Measurements from ENCODE around the gene NFATC1. TPM values are rescaled to one million over a fixed set of nuclear protein-coding genes. Genes with fewer than 3 reads are reported as not detected.

Gene NFATC1
- total RNA-seq, 1 donor from 2014 or later: 18.3 TPM

DNA sequence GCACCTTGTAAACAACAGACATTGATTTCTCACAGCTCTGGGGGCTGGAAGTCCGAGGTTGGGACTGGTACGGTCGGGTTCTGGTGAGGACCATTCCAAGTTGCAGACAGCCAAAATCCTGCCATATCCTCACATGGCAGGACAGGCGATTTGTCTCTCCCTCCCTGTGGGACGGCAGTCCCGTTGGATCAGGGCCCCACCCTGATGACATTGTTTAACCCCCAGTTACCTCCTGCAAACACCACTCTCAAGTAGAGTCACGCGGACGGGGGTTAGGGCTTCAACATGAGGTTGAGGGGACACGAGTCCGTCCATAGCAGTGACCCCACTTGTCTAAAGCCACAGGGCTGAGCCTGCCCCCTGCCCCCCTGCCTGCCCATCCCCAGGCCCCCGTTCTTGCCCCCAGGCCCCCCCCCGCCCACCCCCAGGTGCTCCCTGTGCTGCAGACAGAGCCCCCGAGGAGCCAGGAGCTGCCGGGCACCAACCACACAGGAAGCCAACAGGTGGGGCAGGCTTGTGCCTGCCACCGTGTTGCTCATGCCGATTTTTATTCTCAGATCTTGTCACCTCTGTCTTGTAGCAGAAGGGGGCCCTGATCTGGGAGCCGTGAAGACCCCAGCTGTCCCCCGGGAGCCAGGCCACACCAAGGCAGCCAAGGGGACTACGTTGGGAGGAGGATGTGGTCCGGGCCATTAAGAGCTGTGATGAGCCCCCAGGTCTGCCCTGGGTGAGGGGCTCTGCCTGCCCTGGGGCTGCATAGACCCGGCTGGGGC is 82.2 kb downstream of the NFATC1 start:
- no peaks in the 10 kb centered on the region for H3K4me1 ChIP-seq
- H3K36me3 ChIP-seq: peaks cover 12% of the 10 kb centered on the region
- DNase-seq: peak; percentile 6
- H3K4me3 ChIP-seq: no peak overlapping the region
- H3K9me3 ChIP-seq (replicated peaks): peaks cover 4% of the 10 kb centered on the region
- intact Hi-C loops (cut with micrococcal nuclease): no loop called here
- no peak overlapping the region for H3K27ac ChIP-seq (replicated peaks)
- no peaks in the 10 kb centered on the region for H3K27me3 ChIP-seq (ENCODE audit: low read depth)
- no peak for TF ChIP-seq CTCF (IDR thresholded peaks at IDR 0.05; ENCODE audit: borderline replicate concordance)

DNA sequence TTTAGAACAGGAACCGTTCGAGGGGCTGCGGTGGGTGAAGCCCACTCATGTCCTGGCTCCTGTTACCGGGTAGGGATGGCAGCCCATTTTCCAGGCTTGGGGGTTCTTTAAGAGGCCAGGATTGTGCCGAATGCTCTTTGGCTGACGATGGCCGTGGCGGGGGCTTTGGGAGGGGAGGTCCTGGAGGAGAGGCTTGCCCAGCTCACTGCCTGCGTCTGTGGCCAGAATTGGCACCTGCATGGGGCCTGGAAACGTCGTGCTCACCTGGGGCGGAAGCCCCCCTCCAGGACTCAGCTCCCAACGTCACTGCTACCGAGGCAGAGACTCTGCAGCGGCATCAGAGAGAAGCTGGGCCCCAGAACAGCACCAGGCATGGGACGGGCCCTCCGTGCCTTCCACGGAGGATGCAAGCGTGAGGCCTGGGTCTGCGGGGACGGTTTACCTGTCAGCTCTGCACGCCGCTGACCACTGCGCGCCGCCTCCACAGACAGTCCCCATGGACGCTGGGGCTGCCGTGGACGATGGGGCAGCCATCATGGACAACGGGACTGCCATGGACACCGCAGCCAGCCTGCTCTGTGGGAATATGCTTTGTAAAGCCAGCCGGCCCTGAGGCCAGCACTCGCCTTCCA is 82.9 kb downstream of the NFATC1 start:
- Histone ChIP-seq H3K27me3 (ENCODE audit: low read depth) (no peaks in the 10 kb centered on the region), H3K9me3 (replicated peaks) (no peaks in the 10 kb centered on the region), H3K36me3 (peaks cover 6% of the 10 kb centered on the region), H3K4me3 (no peak overlapping the region), H3K27ac (replicated peaks) (no peak overlapping the region), H3K4me1 (no peaks in the 10 kb centered on the region)
- TF ChIP-seq CTCF (IDR thresholded peaks at IDR 0.05; ENCODE audit: borderline replicate concordance): no peak
- DNase-seq: peak; percentile 12
- intact Hi-C loops (cut with micrococcal nuclease): no loop called here

DNA sequence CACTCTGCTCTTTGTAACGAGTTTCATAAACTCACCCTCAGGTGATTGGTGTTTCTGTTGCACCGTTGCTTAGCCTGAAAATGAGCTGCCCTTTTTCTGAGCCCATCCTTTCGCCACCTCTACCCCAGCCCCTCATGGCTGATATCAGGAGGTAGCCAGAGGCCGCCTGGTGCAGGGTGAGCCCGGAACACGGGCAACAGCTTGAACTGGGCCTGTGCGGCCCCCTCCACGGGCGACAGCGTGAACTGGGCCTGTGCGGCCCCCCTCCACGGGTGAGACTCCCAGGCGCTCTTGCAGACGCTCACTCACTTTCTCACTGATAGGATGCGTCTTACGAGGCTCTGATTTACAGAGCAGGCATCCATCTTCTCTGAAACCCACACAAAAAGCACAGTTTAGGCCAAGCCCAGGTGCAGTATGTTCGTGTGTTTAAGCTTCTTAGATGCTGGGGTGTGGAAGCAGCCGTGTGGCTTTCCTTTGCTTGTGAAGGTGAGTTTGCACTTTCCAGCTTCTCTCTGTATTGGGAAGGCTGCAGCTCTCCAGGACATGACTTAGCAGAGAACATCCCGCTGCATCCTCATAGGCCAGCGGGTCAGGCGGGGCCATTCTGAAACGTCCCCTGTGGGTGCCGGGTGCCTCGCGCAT is 83.5 kb downstream of the NFATC1 start:
- intact Hi-C loops (cut with micrococcal nuclease): no loop called here
- no peak overlapping the region for H3K27ac ChIP-seq (replicated peaks)
- H3K36me3 ChIP-seq: peaks cover 6% of the 10 kb centered on the region
- H3K27me3 ChIP-seq (ENCODE audit: low read depth): no peaks in the 10 kb centered on the region
- no peak overlapping the region for H3K4me3 ChIP-seq
- DNase-seq: no peak
- TF ChIP-seq CTCF (IDR thresholded peaks at IDR 0.05; ENCODE audit: borderline replicate concordance): no peak
- H3K9me3 ChIP-seq (replicated peaks): no peaks in the 10 kb centered on the region
- no peaks in the 10 kb centered on the region for H3K4me1 ChIP-seq

DNA sequence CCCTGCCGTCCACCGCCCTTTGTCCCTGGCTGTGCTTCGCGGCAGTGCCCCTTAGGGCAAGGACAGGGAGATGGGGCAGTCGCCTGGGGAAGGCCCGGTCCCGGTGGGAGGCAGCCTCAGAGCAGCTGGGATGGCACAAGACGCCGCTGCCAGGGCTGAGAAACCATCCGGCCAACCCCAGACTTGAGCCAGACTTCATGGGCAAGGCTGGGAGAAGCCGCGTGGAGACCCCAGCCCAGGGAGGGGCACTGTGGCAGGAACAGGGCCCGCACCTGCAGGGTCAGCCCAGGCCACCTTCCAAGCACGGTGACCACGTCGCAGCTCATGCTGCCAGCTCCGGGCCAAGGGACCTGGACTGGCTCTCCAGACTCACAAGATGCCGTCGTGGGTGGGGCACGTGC is 84.0 kb downstream of the NFATC1 start:
- peaks cover under 1% of the 10 kb centered on the region for H3K4me1 ChIP-seq
- peaks cover 4% of the 10 kb centered on the region for H3K36me3 ChIP-seq
- no peak for TF ChIP-seq CTCF (IDR thresholded peaks at IDR 0.05; ENCODE audit: borderline replicate concordance)
- intact Hi-C loops (cut with micrococcal nuclease): no loop called here
- no peaks in the 10 kb centered on the region for H3K9me3 ChIP-seq (replicated peaks)
- no peak overlapping the region for H3K4me3 ChIP-seq
- no peak overlapping the region for H3K27ac ChIP-seq (replicated peaks)
- no peaks in the 10 kb centered on the region for H3K27me3 ChIP-seq (ENCODE audit: low read depth)
- DNase-seq: peak; percentile 6

DNA sequence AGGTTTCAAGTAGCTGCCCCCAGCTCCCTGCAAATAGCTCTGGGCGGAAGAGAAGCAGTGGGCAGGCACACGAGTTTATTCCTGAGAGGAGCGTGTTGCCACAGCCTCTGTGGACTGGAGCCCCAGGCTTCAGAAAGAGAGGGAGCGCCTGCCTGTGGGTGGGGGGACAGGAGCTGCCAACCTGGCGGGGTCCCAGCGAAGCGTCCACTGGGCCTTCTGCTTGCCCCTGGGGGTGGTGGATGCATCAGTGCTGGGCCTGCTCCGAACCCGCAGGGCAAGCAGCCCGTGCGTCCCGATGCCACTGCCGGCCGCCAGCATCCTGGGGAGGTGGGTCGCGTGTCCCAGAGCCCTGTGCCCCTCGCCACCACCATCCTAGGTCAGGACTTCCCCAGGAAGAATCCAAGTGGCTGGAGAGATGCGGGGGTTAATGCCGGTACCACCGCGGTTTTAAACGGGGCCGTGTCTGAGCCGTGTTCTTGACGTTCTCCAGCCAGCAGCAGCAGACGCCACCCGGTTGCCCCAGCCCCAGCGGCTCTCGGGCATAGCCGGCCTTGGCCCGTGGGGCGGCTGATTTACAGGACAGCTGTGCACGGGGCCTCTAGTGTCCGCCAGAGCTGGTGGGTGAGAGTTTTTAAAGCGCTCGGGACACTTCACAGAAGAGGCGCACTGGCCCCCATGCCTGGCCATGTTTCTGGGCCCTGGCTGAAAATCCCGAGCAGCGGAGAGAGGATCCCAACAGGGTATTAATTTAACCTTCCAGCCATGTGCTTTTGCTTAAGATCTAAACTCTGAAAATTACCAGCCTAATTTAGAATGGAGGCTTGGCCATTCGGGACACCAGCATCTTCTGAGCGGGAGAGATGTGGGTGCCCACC is 84.7 kb downstream of the NFATC1 start:
- TF ChIP-seq CTCF (IDR thresholded peaks at IDR 0.05; ENCODE audit: borderline replicate concordance): no peak
- peak; percentile 9 for DNase-seq
- no peak overlapping the region for H3K27ac ChIP-seq (replicated peaks)
- H3K9me3 ChIP-seq (replicated peaks): no peaks in the 10 kb centered on the region
- H3K27me3 ChIP-seq (ENCODE audit: low read depth): no peaks in the 10 kb centered on the region
- H3K4me1 ChIP-seq: peaks cover 7% of the 10 kb centered on the region
- H3K36me3 ChIP-seq: no peaks in the 10 kb centered on the region
- no peak overlapping the region for H3K4me3 ChIP-seq
- intact Hi-C loops (cut with micrococcal nuclease): no loop called here

All from left ventricle myocardium inferior (tissue), 1 donor.